HS-5 (cell line): ENCODE results near the gene CNTNAP2.
"Not testable (repeated sequence)": the region's sequence is repeated elsewhere in the genome, so short reads cannot be mapped to it uniquely, and the experiment has no call there.

ENCODE experiments used
- DNase-seq: peaks from one replicate; pipeline ENCODE4 v3.0.0-alpha.2; 2012; ENCODE audit warnings: low read depth

Gene CNTNAP2

DNA sequence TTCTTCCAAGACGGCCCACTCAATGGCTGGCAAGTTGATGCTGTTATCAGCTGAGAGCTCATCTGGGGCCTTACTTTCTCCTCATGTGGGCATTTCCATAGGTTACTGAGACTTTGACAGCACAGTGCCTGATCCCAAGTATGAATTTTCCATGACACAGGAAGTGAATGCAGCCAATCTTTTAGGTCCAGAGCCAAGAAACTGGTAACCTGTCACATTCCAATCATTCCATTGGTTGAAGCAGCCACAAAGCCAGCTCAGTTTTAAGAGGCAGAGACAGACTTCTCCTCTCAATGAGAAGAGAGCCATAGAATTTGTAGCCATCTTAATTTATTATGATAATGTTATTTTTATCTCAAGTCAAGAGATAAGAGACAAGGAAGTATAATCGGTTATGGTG is 775.5 kb downstream of the CNTNAP2 start:
- no peak for DNase-seq

DNA sequence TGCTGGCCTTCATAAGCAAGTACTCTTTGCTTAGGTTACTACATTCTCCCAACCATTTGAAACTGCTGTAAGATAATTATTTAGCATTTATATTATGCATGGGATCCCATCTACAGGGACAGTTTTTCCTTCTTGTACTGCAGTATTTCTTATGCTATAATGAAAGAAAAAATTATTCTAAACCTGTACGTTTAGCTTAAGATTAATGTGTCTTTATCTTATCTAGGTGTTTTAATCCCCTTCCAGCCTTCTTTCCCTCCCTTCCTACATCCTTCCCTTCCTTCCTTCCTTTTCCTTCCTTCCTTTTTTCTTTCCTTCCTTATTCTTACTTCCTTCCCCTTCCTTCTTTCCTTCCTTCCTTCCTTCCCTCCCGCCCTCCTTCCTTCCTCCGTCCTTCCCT is 778.3 kb downstream of the CNTNAP2 start:
- no peak for DNase-seq

DNA sequence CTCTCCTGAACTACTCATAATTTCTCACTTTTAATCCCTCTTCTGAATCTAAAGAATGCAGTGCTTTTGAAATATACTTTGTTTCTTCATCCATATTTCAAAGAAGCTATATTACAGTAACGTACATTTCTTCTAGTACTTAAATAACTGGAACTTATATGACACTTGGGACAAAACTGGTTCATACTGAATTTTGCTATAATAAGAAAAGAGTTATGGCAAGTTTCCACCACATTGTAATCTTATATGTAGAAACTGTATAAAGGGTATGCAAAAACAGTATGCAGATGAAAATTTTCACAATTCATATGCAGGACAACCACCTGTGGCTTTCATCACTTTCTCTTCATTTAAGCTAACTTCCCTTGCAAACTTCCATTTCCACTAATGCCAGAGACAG is 785.7 kb downstream of the CNTNAP2 start:
- no peak for DNase-seq

DNA sequence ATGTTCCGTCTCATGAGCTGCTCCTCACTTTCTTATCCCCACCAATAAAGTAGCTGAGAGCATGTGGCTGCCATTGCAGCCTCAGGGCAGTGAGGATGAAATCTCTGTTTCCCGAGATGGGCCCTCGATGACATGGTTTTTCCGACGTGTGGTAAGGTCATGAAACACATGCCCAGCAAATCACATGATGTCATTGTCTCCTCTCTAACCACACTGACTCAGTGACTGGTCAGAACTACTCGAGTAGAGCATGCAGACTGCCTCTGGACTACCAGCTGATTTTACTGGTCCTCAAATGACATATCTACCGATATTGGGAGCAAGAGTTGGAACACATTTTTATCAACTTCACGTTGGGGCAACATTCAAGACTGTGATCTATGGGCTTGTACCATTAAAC is 786.1 kb downstream of the CNTNAP2 start:
- DNase-seq = no peak

DNA sequence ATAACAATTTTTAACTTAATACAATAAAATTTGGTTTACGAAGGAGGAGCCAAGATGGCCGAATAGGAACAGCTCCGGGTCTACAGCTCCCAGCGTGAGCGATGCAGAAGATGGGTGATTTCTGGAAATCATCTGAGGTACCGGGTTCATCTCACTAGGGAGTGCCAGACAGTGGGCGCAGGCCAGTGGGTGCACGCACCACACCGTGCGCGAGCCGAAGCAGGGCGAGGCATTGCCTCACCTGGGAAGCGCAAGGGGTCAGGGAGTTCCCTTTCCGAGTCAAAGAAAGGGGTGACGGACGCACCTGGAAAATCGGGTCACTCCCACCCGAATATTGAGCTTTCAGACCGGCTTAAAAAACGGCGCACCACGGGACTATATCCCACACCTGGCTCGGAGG is 789.1 kb downstream of the CNTNAP2 start:
- DNase-seq = not testable (repeated sequence)

DNA sequence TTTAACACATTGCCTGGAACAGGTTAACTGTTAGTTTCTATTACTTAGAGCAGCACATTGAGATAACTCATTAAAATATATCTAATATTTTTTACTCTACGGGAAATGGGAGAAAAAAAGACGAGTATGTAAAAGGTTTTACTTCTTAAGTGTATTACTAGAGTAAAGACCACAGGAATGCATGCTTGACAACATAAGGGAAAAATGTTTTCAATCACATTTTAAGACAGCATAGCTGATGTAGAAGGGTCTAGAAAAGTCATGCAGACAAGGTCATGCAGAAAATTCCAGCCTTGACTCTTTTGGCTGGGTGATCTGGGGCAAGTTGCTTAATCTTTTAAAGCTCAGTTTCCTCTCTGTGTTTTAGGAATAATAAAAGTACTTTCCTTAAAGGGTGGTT is 806.2 kb downstream of the CNTNAP2 start:
- no peak for DNase-seq

DNA sequence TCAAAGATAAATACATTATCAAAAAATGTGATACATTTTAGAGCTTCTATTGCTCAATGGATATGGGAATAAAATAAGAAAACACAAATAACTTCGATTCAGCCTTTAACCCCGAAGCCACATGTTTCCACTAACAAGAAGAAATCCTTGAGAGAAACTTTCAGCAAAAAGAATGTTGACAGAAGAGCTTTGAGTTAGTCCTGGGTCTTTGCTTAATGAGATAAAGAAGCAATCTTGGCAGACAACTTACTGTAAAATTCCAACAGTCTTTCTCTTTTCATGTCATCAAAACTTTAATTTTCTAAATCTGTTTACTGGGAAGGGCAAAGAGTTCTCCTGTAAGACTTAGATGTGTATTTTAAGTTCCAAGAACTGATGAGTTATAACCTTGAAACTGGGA is 810.2 kb downstream of the CNTNAP2 start:
- DNase-seq = no peak

DNA sequence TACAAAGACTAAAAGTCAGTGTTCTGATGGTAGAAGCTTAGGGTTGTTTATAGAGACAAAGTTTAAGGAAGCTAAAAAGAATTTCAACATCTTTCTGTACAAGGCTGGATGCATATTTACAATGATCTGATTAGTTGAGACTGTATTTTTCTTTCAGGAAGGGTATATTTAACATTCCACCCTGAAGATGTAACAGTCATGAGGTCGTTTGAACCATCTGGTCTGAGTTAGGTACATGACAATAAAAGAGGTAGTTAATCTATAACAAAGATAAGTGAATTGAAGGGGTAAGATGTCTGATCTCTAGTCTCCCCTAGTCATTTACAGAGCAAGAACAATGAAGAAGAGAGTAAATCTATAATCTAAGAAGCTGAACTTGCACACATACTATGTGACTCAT is 821.2 kb downstream of the CNTNAP2 start:
- DNase-seq = no peak

DNA sequence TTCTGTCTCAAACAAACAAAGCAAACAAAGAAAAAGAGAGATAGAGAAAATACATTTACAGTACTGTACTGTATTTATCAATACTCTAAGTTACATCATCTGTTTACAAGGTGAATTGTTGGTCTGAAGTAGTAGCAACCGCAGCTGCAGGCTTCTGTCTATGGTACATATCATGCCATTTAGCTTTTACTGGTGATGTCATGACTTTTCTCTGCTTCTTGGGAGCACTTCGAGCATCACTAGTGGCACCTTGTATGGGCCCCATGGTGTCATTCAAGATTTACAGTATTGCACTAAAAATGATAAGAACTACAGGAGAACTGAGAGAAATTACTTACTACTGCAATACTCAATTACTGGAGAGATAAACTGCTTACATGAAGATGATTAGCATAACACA is 826.9 kb downstream of the CNTNAP2 start:
- no peak for DNase-seq

DNA sequence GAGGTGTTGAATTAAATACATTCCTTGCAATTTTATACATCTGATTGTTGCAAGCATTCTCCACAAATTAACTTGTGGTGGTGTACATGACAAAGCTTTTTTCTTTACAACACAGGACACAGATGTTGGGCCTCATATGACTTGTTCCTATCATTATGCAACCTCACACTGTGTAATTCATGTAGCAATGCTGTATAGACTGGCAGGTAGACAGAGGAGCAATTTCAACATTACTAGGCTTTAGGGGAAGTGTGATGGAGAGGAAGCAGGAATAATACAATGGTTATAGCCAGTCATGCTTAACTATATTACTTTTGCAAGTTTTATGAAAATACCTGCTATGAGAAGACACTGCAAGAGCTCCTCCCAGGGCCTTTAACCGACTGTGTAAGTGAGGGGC is 832.1 kb downstream of the CNTNAP2 start:
- no peak for DNase-seq

DNA sequence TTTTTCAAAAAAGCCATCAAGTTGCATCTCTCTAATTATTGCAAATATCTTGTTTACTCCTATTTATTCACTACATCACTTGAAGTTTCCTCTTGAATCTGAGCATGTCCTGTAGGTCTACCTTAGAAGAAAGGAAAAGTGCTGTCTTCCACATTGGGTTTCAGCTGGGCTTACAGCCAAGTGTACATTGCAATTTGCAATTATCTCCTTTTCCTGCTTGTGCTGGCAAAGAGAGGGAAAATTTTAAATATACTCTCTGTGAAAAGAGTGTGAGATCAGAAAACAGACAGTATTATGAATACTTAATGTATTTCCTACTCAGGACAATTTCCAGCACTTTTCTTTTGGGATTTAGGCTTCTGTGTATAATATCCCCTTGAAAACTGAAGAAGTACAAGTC is 839.7 kb downstream of the CNTNAP2 start:
- DNase-seq = no peak

DNA sequence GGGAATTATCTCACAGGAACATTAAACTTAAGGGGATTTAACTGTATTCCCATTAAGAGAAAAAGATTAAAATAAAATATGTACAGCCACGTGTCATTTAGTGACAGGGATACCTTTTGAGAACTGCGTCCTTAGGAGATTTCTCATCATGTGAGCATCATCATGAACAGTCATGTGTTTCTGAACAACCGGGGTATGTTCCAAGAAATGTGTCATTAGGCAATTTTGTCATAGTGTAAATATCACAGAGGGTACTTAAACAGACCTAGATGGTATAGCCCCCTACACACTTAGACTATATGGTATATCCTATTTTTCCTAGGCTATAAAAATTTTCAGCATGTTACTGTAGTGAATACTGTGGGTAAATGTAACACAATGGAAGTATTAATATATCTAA is 840.3 kb downstream of the CNTNAP2 start:
- DNase-seq = no peak

DNA sequence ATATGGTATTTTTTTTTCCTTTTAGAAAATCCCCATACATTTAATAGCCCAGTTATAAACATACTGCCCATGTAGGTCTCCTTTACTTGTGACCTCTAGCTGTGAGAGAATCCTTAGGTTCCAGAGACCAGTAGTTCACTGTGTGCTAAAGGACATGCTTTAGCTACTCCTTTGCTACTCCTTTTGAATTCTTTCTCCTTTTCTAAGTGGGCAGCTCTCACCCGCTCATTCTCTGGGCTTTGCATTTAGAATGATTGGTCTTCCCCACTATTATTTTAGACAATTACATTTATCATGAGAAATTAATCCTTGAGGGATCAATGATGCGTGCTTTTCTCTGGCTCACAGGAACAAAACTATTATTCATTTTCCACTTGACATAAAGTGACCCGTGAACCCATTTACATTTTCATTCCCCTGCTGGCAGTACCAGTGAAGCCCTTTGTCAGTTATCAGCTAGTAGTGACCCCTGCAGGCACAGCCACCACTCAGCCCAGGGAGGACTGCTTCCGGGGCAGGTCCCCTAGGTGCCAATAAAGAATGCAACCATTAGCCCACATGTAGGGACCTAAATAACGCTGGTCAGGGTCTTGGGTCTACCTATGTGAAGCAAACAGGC is 844.3 kb downstream of the CNTNAP2 start:
- no peak for DNase-seq

DNA sequence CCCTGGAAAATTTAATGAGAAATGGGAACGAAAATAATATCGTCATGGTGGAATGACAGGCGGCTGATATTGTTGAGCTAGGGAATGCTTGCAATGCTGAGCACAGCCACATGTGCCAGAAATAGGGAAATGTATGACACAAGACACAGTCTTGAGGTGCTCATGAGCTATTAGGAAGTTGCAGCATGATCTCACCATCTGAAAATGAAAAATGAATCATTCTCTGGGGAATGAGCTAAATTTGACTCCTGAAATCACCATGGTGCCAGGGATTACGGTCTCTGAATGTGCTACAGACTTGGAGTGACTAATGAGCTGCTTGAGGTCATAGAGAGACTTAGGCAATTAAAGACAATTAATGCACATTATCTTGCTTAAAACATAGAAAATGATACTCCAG is 845.0 kb downstream of the CNTNAP2 start:
- no peak for DNase-seq

DNA sequence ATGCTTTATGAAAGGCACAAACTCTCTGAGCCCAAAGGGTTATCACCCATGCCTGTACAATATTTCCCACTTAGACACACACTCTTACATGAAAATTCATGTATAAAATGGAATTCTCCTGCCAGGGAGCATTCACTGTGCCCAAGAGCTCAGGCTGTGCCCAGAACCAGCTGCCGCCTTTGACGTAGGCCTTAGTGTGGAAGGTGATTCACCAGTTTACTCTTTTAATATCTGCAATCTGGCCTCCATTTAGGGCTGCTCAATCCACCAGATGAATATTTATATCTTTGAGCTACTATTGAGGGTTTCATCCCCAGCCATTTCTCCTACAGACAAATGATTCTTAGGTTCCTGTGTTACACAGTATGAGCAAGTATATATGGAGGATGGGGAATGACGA is 849.7 kb downstream of the CNTNAP2 start:
- no peak for DNase-seq

DNA sequence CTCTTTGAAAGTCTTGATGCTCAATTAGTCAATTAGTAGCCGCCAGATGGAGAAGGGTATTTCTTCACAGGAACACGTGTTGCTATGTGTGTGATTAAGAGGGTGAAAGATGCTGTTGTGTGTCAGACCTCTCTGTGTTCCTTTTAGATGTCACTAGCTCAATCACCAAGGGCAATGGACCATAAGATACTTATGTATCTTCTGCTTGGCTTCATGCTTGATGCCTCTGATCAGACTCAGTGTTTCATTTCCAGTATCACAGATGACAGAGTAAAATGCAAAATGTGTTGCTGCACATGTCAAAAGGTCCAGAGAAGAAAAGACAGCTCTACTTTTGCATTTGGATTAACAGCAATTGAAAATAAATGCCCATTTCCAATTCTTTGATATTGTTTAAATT is 865.9 kb downstream of the CNTNAP2 start:
- DNase-seq = no peak

DNA sequence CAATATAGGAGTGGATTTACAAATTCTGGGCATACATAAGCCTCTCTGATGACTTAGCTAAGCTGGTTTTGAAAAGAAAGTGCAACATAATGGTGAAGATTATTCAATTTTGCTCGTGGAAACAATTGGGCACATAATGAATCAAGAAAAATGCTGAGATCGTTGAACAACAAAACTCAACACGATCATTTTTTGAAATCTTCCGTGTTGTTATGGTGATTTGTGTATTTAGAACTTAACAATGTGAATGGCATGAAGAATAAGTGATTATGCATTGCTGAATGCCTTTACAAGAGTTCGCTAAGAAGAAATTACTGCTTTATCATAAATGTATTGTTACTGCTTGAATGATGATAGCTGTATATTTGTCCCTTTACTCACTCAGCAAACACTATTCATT is 875.0 kb downstream of the CNTNAP2 start:
- no peak for DNase-seq

DNA sequence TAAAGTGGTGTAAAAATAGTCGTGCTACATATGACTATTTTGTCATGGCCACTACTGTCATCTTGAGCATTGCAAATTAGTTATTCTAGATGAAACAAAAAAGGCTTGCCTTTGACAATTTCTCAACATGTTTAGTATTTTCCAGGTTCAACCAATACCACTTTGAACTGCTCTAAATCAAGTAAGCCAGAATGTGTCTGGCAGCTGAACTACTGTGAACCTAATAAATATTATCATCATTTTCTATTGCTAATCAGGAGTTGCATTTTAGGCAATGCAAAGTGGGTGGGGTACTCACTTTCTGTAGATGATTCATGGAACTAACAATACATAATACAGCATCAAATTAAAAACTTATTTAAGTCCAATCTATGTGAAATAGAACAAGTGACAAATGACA is 877.2 kb downstream of the CNTNAP2 start:
- DNase-seq = no peak

DNA sequence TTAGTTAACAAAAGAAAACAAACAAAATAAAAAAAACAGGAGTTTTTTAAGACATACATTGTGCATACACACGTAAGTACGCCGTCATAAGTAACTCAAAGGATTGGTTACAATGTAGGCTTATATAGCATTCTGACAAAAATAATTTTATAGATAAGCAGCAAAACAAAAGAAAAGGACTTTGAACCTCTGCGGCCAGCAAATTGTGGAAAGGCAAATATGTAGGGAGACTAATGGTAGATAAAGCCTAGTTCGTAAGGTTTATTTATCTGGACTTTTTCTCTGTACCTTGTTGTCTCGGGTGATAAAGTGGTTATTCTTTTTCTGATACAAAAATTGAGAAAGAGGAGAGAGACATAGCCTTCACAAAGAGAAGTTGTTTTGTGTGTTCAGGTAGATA is 891.9 kb downstream of the CNTNAP2 start:
- DNase-seq = no peak

DNA sequence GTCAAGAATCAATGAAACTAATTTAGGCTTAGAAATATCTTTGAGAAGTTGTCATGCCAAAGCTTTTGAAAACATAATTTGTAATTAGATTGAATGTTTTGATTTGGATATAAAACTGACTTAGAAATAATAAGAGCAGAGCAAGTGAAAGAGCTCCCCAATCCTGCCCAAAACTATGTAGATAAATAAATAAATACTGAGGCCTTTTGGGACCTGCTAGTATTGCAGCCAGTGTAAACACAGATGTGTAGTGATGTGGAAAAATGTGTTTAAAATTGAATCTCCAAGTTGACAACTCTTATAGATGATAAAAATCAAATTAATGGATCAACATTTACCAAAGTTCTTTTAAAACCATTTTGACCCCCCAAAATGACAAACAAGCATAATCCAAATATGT is 896.1 kb downstream of the CNTNAP2 start:
- DNase-seq = no peak

DNA sequence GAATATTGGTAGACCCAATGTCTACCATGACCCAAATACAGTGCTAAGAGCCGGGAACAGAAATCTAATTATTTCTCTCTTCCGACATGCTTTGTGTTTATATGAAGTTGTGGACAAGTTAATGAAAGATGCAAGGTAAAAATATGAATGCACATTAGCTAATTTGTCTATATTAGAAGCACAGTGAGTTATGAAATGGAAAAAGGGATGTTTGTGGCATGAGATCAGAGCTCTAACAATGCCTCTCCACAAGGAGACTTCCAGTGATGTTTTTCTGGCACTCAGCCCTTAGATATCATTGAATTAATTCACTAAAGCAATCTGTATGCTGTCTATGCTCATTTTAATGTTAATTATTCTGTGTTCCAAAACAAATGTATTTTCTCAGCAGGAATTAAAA is 897.2 kb downstream of the CNTNAP2 start:
- no peak for DNase-seq

DNA sequence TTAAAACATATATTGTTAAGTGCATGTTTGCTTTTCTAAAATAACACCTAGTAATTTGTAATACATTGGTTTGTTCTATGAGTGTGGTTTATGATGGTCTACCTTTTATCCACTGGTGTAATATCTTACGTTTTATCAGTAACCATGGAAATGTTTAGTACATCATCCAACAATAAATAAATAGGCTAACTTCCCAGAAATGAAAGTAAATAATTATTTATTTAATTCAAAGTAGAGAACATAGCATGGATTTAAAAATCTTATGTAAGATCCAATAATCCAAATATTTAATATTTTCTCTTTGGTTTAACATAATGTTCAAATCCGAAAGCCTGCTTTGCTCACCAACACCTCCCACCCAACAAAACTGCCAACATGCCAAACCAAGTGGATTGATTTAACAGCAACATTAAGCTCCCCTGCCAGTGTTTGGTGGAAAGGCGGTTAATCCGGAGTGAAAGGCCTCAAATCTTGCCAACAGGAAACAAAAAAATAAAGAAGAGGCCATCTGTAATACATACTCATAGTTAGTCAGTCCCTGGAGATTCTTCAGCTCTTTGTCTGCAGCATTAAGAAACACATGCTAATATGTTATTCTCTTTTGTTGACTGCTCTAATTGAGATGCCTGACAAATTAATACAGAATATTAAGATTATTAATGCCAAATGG is 897.8 kb downstream of the CNTNAP2 start:
- no peak for DNase-seq

DNA sequence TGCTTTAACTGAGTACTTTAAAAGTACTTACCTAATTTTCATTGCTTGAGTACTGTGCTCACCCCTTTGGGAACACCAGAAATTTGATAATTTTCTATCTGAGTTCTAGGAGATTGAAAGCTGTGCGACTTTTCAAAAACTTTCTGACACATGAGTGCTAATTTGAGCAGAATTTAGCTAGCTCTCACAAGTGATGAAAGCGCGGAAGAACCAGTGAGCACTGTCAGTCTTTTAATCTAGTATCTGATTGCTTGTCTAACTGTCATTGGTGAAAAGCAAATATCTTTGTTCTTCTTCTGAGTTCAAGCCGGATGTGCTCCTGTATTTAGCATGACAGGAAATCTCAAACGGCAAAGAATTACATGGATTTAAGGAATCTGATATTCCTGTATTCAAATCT is 899.4 kb downstream of the CNTNAP2 start:
- no peak for DNase-seq

DNA sequence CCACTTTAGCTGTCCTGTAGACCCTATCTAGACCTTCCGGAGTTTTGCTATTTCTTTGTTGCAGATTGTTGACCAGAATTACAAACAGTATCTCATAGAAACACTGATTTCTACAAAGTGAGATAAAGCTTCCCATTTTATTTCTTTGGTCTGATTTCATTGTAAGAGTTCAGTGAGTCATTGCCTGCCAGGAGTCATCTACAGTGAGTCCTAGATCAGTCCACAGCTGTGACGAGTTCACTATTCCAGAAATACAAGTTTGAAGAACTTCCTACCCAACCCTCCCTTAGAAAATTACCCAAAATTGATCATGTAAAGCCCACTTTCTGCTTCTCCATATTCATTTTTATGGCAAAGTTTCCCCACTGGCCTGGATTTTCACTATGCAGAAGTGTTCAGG is 905.5 kb downstream of the CNTNAP2 start:
- no peak for DNase-seq
